ENCODE data around the gene RASA2. TPM values are rescaled to one million over a fixed set of nuclear protein-coding genes. Genes with fewer than 3 reads are reported as not detected.

Gene RASA2
- total RNA-seq, 1 donor from 2014 or later, result 4.3 TPM

GRCh38 chr3:141521781-141522180, 35.0 kb downstream of the RASA2 start:
- Histone ChIP-seq H3K4me1 (peaks cover 7% of the 10 kb centered on the region), H3K27me3 (ENCODE audit: low read depth) (no peaks in the 10 kb centered on the region), H3K27ac (replicated peaks) (no peak overlapping the region), H3K4me3 (no peak overlapping the region), H3K9me3 (replicated peaks) (no peaks in the 10 kb centered on the region), H3K36me3 (peaks cover 23% of the 10 kb centered on the region)
- intact Hi-C loops (cut with micrococcal nuclease), result no loop called here
- no peak for DNase-seq
- no peak for TF ChIP-seq CTCF (IDR thresholded peaks at IDR 0.05; ENCODE audit: borderline replicate concordance)

- intact Hi-C loops (cut with micrococcal nuclease), result no loop called here
- no peaks in the 10 kb centered on the region for H3K27me3 ChIP-seq (ENCODE audit: low read depth)
- H3K4me3 ChIP-seq, result no peak overlapping the region
- H3K4me1 ChIP-seq, result peaks cover 9% of the 10 kb centered on the region
- no peak for DNase-seq
- no peaks in the 10 kb centered on the region for H3K9me3 ChIP-seq (replicated peaks)
- no peak overlapping the region for H3K27ac ChIP-seq (replicated peaks)
- H3K36me3 ChIP-seq, result peaks cover 9% of the 10 kb centered on the region
- TF ChIP-seq CTCF (IDR thresholded peaks at IDR 0.05; ENCODE audit: borderline replicate concordance), result no peak
Measured at GRCh38 chr3:141523615-141524375, 37.0 kb downstream of the RASA2 start.

- Histone ChIP-seq H3K4me1 (peaks cover 21% of the 10 kb centered on the region), H3K36me3 (peaks cover 5% of the 10 kb centered on the region), H3K27me3 (ENCODE audit: low read depth) (no peaks in the 10 kb centered on the region), H3K4me3 (no peak overlapping the region), H3K9me3 (replicated peaks) (no peaks in the 10 kb centered on the region), H3K27ac (replicated peaks) (no peak overlapping the region)
- intact Hi-C loops (cut with micrococcal nuclease), result no loop called here
- TF ChIP-seq CTCF (IDR thresholded peaks at IDR 0.05; ENCODE audit: borderline replicate concordance), result no peak
- no peak for DNase-seq
Measured at GRCh38 chr3:141524988-141525387, 38.2 kb downstream of the RASA2 start.

- Histone ChIP-seq H3K27ac (replicated peaks) (no peak overlapping the region), H3K9me3 (replicated peaks) (no peaks in the 10 kb centered on the region), H3K27me3 (ENCODE audit: low read depth) (no peaks in the 10 kb centered on the region), H3K4me3 (no peak overlapping the region), H3K36me3 (no peaks in the 10 kb centered on the region), H3K4me1 (peaks cover 23% of the 10 kb centered on the region)
- intact Hi-C loops (cut with micrococcal nuclease), result no loop called here
- no peak for DNase-seq
- no peak for TF ChIP-seq CTCF (IDR thresholded peaks at IDR 0.05; ENCODE audit: borderline replicate concordance)
Measured at GRCh38 chr3:141525814-141526213, 39.0 kb downstream of the RASA2 start.

- Histone ChIP-seq H3K4me3 (no peak overlapping the region), H3K9me3 (replicated peaks) (no peaks in the 10 kb centered on the region), H3K27ac (replicated peaks) (no peak overlapping the region), H3K4me1 (peaks cover 23% of the 10 kb centered on the region), H3K36me3 (no peaks in the 10 kb centered on the region), H3K27me3 (ENCODE audit: low read depth) (no peaks in the 10 kb centered on the region)
- no peak for TF ChIP-seq CTCF (IDR thresholded peaks at IDR 0.05; ENCODE audit: borderline replicate concordance)
- DNase-seq, result no peak
- intact Hi-C loops (cut with micrococcal nuclease), result no loop called here
Measured at GRCh38 chr3:141526709-141527108, 39.9 kb downstream of the RASA2 start.
